Fibroblast of skin of scalp (primary cell): ENCODE measurements around the gene EEA1.

Source experiments
- DNase-seq: peaks from one replicate; pipeline ENCODE4 v3.0.0-alpha.2; 2013

The EEA1 gene

GRCh38 chr12:92879698-92880322, 49.3 kb downstream of the EEA1 start:
- no peak for DNase-seq

GRCh38 chr12:92877904-92878303, 51.2 kb downstream of the EEA1 start:
- no peak for DNase-seq

- DNase-seq, result no peak
Measured at GRCh38 chr12:92876496-92876895, 52.6 kb downstream of the EEA1 start.

DNA sequence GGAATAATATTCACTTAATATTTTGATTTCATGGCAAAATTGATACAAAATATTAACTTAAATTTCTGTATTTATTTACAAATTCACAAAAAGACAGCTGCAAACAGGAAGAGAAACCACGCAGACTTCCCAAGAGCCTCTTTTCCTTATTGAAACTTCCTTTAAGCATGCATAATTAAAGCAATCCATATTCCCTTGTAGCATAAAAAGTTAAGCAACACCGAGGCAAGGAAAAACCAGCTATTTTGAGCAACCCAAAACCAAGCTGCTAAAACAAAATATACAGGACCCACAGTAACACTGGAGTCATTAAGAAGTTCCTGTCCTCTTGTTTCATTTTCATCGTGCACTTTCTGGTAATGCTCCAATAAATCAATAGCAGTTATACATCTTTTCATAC, 58.0 kb downstream of the EEA1 start:
- no peak for DNase-seq

DNA sequence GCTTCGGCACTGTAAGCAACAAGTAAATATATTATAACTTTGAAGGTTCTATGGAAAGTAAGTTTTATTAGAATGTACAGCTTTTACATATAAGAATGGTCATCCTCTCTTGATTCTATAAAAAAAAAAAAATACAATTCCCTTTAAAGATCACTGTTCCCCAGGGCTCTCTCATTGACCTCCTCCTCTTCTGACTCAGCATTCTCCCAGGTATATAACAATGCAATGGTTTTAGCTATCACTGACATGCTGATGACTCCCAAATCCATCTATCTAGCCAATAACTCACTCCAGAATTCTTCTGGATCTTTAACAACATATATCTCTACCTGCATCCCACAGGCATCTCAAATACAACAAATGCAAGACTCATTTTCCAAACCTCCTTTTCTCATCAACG, 62.7 kb downstream of the EEA1 start:
- DNase-seq, result no peak

DNA sequence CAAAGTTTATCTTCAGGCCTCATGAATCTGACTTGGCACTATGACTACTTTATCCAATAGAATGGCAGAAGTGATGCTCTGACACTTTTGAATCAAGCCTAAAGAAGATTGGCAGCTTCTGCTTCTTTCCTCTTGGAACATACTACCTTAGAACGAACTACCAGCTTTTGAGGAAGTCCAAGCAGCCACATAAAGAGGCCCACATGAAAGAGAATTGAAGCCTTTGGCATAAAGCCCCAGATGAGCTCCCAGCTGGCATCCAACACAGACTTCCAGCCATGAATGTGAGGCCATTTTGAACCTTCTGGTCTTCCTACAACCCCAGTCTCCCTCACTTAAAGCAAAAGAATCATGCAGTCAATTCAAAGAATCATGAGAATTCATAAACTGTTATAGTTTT, 65.8 kb downstream of the EEA1 start:
- DNase-seq, result no peak

DNA sequence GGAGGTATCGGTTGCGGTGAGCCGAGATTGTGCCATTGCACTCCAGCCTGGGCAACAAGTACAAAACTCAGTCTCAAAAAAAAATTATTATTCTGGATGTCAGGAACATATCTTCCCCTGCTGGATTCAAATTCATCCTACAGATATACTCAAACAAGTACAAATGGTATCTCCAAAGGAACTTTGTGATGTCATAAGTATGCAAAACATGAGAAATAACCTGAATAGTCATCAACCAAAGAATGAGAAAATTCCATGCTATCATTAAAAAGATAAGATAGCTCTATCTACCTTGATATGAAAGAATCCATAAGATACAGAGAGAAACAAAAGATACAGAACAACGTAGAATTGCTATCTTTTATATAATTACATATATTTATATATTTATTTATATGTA, 67.7 kb downstream of the EEA1 start:
- no peak for DNase-seq

- no peak for DNase-seq
Measured at GRCh38 chr12:92860521-92860920, 68.6 kb downstream of the EEA1 start.

- DNase-seq, result no peak
Measured at GRCh38 chr12:92859650-92860386, 69.3 kb downstream of the EEA1 start.

- DNase-seq, result no peak
Measured at GRCh38 chr12:92857818-92858217, 71.3 kb downstream of the EEA1 start.

- no peak for DNase-seq
Measured at GRCh38 chr12:92854344-92854743, 74.8 kb downstream of the EEA1 start.

DNA sequence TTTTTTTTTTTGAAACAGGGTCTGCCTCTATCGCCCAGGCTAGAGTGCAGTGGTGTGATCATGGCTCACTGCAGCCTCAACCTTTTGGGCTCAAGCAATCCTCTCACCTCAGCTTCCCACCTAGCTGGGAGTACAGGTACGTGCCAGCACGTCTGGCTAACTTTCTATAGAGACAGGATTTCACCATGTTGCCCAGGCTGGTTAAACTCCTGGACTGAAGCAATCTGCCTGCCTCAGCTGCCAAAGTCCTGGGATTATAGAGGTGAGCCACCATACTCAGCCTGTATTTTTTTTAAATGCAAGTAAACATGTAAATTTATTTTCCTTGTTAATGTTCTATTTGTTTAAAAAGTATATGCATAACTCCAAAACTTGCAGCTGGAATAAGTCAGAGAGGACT, 80.4 kb downstream of the EEA1 start:
- DNase-seq, result no peak

- DNase-seq, result no peak
Measured at GRCh38 chr12:92847368-92847767, 81.7 kb downstream of the EEA1 start.

DNA sequence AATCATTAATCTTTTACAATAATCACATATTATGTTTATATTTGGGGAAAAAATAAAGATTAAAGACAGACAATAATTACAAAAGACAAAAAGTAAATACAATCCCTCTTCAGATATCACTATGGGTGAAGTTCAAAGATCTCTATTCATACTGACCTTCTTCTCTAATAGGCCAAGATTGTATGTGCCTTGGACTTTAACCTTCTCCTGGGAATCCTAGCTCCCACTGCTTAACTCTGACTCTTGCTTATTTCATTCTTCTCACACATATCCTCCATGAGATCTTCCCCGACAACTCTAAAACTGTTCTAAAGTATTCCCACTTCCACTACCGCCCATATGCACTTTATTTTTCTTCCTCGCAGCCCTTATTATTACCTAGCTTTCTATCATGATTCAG, 83.8 kb downstream of the EEA1 start:
- DNase-seq, result no peak

- DNase-seq, result peak; percentile 61
Measured at GRCh38 chr12:92844151-92844763, 84.8 kb downstream of the EEA1 start.

GRCh38 chr12:92829686-92830282, 99.3 kb downstream of the EEA1 start:
- no peak for DNase-seq

DNA sequence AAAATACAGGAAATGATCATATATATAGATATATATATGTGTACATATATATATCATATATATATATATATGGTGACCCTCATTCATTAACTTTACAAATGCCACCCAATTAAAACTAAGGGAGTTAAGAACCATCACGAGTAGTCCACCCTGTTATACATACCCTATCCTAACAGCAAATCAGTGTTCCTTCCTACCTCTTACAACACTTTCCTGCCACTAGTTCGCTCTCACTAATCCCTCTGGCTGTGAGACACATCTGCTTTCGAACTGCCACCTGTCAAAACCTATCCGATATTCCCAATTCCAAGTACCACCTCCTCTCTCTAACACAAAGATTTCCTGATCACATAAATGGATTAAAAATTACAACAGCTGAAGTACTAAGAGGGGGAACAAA, 100.5 kb downstream of the EEA1 start:
- DNase-seq, result no peak

DNA sequence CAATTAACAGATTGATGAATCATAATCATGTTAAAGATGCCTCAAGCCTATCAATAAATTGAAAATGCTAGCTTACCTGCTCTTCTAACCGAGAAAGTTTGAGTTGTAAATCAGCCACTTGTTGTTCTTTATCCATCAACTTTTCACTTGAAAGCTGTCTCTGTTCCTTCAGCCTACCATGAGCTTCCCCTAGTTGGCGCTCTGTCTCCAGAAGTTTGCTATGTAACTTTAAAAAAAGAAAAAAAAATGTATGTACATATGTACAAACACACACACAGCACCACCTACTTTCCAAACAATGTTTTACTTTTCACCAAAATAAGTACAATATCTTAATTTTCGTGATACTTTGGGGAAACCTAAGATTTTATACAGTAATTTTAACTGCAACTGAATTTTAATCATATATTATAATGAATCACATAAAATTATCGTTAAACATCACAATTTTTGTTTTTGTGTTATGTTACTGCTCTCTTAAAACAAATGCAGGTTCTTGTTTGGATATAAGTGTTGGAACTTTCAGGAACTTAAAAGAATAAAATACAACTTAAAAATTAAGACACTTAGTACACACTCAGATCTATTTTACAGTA, 101.2 kb downstream of the EEA1 start:
- DNase-seq, result peak; percentile 58

DNA sequence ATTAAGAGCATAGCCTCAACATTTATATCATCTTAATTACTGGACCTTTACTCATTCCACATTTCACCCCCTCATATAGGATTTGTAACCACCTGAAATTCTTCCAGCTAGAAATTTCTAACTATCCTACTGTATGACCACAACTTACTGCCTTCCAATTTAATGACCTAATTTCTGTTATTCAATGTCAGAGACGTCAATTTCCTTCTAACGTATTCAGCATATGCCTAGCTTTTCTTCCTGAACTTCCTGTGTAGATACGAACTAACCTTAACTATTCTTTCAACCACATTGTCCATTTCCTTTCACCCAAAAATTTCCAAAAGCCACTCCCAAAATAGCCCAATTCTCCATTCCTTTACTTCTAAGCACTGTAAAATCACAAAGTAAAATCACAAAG, 108.0 kb downstream of the EEA1 start:
- DNase-seq, result no peak

DNA sequence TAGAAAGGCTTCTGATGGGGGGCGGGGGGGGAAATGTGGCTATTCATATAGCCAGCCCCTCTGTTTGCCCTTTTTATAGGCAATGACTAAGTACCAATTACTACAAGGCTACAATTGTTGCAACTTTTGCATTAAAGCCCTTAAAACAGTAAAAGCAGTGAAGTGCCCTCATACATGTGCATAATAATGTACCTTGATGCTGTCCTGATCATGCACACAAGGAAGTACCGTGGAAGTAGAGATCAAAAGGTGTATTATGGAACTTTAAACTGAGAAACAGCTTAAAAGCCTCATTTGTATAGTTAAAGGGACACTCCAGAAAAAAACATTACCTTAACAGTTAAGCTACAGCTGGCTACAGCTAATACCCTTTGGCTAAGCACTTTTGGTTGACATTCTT, 114.5 kb downstream of the EEA1 start:
- no peak for DNase-seq

DNA sequence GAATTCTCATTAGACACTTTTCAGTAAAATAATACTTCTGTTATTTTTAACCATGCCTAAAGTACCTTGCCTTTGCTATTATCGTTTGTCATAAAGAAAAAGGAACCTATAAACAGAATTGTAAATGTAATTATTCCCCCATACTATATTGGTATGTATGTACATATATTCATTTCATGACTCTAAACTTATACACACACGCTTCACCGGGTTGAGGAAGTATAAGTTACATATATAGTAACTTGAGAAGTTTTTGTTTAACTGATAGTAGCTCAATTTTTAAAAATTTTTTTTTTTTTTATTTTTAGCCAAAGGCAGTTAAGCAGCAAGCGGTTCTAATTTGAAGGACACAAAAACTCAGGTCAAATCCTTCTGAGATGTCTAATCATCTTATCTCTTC, 118.7 kb downstream of the EEA1 start:
- DNase-seq, result no peak

- DNase-seq, result no peak
Measured at GRCh38 chr12:92803903-92804302, 125.2 kb downstream of the EEA1 start.

DNA sequence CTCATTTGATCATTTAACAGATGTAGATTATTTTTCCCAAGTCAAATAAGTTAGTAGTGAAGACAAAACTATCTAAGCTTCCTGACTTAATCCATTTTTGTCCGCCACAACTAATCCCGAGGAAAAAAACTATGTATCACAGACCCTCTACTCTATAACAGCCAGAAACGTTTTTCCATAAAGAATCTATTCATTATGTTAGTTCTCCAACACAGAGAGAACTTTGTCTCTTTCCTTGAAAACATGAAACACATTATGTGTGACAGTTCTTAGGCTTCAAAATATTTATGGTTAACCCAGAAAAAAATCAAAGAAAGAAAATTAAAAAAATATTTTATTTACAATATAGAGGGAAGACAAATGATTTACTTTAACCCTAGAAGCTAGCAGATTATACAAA, 126.2 kb downstream of the EEA1 start:
- no peak for DNase-seq
